Tibial nerve (tissue), 4 donors: ENCODE measurements around the gene EPHA6.

Experiments used
- CTCF ChIP-seq, 5 experiments: fragments of 200-600 bp in 3 of 5; fragments of 450-650 bp in 2 of 5; sonication (generic) in 3 of 5; IDR thresholded peaks; one replicate each; pipeline ENCODE4 v1.5.1; 2016 to 2019; ENCODE audit warnings: antibody characterized with exemption in 5 of 5, mild to moderate bottlenecking in 3 of 5, moderate library complexity in 2 of 5
- EP300 ChIP-seq, 2 donors: sonication (generic); formaldehyde crosslinking; IDR thresholded peaks; one replicate each; pipeline ENCODE4 v1.6.1; 2017; ENCODE audit warnings: antibody characterized with exemption in 2 of 2, mild to moderate bottlenecking in 1 of 2
- POLR2A ChIP-seq, 2 donors: fragments of 450-650 bp; IDR thresholded peaks; one replicate each; pipeline ENCODE4 v1.6.1; 2017; ENCODE audit warnings: antibody characterized with exemption in 2 of 2, mild to moderate bottlenecking in 2 of 2, moderate library complexity in 2 of 2

DNA sequence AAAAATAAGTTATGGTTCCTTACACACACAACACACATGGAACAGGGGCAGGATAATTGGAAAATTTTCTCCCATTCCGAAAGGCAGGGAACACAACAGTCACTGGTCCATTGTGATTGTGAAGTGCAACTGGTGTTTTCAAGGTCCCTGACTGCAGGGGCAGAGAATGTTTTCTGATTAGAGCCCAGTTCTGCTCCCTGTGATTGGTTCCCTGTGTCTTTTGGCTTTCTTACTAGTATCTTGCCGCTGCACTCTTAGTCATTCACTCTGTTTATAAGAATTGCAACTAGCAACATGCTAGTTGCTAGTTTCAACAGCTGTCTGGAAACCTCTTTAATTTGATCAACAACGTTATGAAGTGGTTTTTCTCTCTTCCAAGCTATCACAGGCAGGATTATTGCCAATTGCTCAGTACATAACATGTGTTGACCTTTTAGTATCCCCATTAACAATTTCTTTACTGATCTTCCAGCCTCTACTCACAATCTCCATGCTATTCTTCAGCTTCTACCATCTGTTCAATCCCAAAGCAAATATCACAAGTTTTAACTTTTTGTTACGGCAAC lies 177.5 kb downstream of the EPHA6 start:
- TF ChIP-seq POLR2A (IDR thresholded peaks at IDR 0.05) (no peak), CTCF (IDR thresholded peaks at IDR 0.05) (no peak), EP300 (IDR thresholded peaks at IDR 0.05) (no peak)
